ENCODE results near the gene IRGQ.

DNA sequence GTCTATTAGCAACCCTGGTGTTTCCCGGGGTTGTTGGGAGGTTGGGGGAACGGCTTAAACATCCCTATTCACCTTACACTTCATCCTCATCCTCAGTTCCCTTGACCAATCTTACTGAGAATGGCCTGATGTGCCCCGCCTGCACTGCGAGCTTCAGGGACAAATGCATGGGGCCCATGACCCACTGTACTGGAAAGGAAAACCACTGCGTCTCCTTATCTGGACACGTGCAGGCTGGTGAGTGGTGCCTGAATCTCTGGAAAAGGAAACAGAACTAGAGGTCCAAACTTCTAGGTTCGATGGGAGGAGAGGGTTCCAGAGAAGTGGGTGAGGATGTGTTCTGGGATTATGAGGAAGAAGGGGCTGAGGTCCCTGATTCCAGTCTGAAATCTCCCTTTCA lies 14.5 kb downstream of the IRGQ start:
- TF ChIP-seq, protein P1, sequence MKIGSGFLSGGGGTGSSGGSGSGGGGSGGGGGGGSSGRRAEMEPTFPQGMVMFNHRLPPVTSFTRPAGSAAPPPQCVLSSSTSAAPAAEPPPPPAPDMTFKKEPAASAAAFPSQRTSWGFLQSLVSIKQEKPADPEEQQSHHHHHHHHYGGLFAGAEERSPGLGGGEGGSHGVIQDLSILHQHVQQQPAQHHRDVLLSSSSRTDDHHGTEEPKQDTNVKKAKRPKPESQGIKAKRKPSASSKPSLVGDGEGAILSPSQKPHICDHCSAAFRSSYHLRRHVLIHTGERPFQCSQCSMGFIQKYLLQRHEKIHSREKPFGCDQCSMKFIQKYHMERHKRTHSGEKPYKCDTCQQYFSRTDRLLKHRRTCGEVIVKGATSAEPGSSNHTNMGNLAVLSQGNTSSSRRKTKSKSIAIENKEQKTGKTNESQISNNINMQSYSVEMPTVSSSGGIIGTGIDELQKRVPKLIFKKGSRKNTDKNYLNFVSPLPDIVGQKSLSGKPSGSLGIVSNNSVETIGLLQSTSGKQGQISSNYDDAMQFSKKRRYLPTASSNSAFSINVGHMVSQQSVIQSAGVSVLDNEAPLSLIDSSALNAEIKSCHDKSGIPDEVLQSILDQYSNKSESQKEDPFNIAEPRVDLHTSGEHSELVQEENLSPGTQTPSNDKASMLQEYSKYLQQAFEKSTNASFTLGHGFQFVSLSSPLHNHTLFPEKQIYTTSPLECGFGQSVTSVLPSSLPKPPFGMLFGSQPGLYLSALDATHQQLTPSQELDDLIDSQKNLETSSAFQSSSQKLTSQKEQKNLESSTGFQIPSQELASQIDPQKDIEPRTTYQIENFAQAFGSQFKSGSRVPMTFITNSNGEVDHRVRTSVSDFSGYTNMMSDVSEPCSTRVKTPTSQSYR (CRISPR knock-in tag; IDR thresholded peaks at IDR 0.05): no peak
- TF ChIP-seq ETV6 (CRISPR knock-in tag; IDR thresholded peaks at IDR 0.05): no peak
- TF ChIP-seq CREM (CRISPR knock-in tag; IDR thresholded peaks at IDR 0.05): no peak
- TF ChIP-seq, protein P2, sequence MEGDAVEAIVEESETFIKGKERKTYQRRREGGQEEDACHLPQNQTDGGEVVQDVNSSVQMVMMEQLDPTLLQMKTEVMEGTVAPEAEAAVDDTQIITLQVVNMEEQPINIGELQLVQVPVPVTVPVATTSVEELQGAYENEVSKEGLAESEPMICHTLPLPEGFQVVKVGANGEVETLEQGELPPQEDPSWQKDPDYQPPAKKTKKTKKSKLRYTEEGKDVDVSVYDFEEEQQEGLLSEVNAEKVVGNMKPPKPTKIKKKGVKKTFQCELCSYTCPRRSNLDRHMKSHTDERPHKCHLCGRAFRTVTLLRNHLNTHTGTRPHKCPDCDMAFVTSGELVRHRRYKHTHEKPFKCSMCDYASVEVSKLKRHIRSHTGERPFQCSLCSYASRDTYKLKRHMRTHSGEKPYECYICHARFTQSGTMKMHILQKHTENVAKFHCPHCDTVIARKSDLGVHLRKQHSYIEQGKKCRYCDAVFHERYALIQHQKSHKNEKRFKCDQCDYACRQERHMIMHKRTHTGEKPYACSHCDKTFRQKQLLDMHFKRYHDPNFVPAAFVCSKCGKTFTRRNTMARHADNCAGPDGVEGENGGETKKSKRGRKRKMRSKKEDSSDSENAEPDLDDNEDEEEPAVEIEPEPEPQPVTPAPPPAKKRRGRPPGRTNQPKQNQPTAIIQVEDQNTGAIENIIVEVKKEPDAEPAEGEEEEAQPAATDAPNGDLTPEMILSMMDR (IDR thresholded peaks at IDR 0.05): no peak
- TF ChIP-seq, protein P3, sequence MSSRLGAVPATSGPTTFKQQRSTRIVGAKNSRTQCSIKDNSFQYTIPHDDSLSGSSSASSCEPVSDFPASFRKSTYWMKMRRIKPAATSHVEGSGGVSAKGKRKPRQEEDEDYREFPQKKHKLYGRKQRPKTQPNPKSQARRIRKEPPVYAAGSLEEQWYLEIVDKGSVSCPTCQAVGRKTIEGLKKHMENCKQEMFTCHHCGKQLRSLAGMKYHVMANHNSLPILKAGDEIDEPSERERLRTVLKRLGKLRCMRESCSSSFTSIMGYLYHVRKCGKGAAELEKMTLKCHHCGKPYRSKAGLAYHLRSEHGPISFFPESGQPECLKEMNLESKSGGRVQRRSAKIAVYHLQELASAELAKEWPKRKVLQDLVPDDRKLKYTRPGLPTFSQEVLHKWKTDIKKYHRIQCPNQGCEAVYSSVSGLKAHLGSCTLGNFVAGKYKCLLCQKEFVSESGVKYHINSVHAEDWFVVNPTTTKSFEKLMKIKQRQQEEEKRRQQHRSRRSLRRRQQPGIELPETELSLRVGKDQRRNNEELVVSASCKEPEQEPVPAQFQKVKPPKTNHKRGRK (CRISPR knock-in tag; IDR thresholded peaks at IDR 0.05; ENCODE audit: borderline replicate concordance): no peak
- no peak for TF ChIP-seq JUN (CRISPR knock-in tag; IDR thresholded peaks at IDR 0.05)
- TF ChIP-seq NR2C2 (CRISPR knock-in tag; IDR thresholded peaks at IDR 0.05): no peak

Data from WTC11 (cell line).